A673 (cell line): ENCODE measurements around the gene CNGA3. TPM values are rescaled to one million over a fixed set of nuclear protein-coding genes. Genes with fewer than 3 reads are reported as not detected.

Experiments used
- BruUV-seq: library from RNA; stranded (reverse); fragments of 400-500 nt; replicated peaks from 2 replicates; lab custom pipeline; 2021; lab: Mats Ljungman, UMichigan
- CTCF ChIA-PET: fragments of 300-600 bp; sonication (Branson Sonifier 250); formaldehyde crosslinking; loops from one replicate; lab custom pipeline; 2022; ENCODE audit warnings: antibody characterized with exemption; lab: Charles Lee
- POLR2A ChIA-PET: fragments of 300-600 bp; sonication (Branson Sonifier 250); formaldehyde crosslinking; loops from one replicate; lab custom pipeline; 2022; ENCODE audit warnings: antibody characterized with exemption; ENCODE audit not compliant: low non-redundant PET; lab: Charles Lee
- DNase-seq: peaks from one replicate; pipeline ENCODE4 v3.0.0-alpha.2; 2015; ENCODE audit warnings: low spot score
- H3K27ac ChIP-seq: fragments of 200-600 bp; sonication (generic); 2 replicates; pipeline ENCODE4 v1.5.1; 2016; ENCODE audit warnings: mixed run types, low read depth, mild to moderate bottlenecking, mixed read lengths, antibody characterized with exemption, low read length; ENCODE audit not compliant: poor library complexity, severe bottlenecking
- H3K27me3 ChIP-seq: fragments of 200-600 bp; sonication (generic); replicated peaks from 2 replicates; pipeline ENCODE4 v1.6.1; 2017; ENCODE audit warnings: mixed run types, low read depth, mild to moderate bottlenecking, mixed read lengths, antibody characterized with exemption, low read length; ENCODE audit not compliant: insufficient read depth, poor library complexity
- H3K36me3 ChIP-seq: fragments of 200-600 bp; sonication (generic); 2 replicates; pipeline ENCODE4 v1.6.1; 2016; ENCODE audit warnings: mixed run types, mild to moderate bottlenecking, mixed read lengths, antibody characterized with exemption, low read length; ENCODE audit not compliant: insufficient read depth, poor library complexity, severe bottlenecking
- H3K4me1 ChIP-seq: fragments of 200-600 bp; sonication (generic); 2 replicates; pipeline ENCODE4 v1.6.1; 2017; ENCODE audit warnings: mixed run types, mild to moderate bottlenecking, mixed read lengths, antibody characterized with exemption, low read length; ENCODE audit not compliant: insufficient read depth, poor library complexity, severe bottlenecking
- H3K4me3 ChIP-seq: fragments of 200-600 bp; sonication (generic); 2 replicates; pipeline ENCODE4 v1.5.1; 2016; ENCODE audit warnings: low read depth, mixed run types, mild to moderate bottlenecking, mixed read lengths, low read length; ENCODE audit not compliant: poor library complexity, severe bottlenecking
- H3K9me3 ChIP-seq: fragments of 200-600 bp; sonication (generic); 2 replicates; pipeline ENCODE4 v1.6.1; 2016; ENCODE audit warnings: mixed run types, low read depth, mild to moderate bottlenecking, mixed read lengths, antibody characterized with exemption, low read length; ENCODE audit not compliant: poor library complexity, severe bottlenecking
- EZH2 ChIP-seq: fragments of 200-600 bp; sonication (generic); IDR thresholded peaks from 2 replicates; pipeline ENCODE4 v1.6.1; 2017; ENCODE audit warnings: borderline replicate concordance, low read depth, mild to moderate bottlenecking, mixed read lengths, antibody characterized with exemption, low read length; ENCODE audit not compliant: poor library complexity, severe bottlenecking
- intact Hi-C: fragments of 100-400 bp; cut with micrococcal nuclease; formaldehyde crosslinking; loops from one replicate; pipeline ENCODE4 v1.10.0; 2022; ENCODE audit not compliant: unreplicated experiment
- total RNA-seq: library from RNA; stranded (reverse); gene quantifications from 2 replicates; pipeline ENCODE4 v1.2.3, GENCODE V29; 2021
- TF ChIP-seq, protein P1 (sequence below): fragments of 300-800, 200-600 bp; sonication (generic); conservative IDR thresholded peaks from 2 replicates; pipeline ENCODE4 v1.5.1; 2017; ENCODE audit warnings: low read depth, mild to moderate bottlenecking, antibody characterized with exemption, low read length, moderate library complexity, mixed read lengths

CNGA3 gene
- total RNA-seq, 1 experiment from 2014 or later = not detected

DNA sequence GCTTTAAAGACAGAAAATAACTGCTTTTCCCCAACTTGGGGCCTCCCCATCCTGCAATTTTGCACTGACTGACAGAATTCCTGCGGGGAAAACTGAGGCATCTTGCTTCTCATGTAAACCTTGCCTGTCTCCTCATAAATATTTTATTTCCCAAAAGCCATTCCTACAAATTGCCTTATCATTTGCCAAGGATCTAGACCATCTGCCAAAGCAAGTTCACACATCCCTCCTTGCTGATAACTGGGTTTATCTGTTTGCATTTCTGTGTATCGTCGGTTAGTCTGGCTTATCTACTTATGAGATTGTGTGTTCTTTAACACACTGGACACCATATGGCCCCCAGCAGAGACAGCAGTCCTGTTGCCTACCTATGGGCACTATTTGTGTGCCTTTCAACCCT is 3.0 kb upstream of the CNGA3 start:
- H3K27me3 ChIP-seq = peaks cover 84% of the 10 kb centered on the region
- intact Hi-C loops = no loop called here

DNA sequence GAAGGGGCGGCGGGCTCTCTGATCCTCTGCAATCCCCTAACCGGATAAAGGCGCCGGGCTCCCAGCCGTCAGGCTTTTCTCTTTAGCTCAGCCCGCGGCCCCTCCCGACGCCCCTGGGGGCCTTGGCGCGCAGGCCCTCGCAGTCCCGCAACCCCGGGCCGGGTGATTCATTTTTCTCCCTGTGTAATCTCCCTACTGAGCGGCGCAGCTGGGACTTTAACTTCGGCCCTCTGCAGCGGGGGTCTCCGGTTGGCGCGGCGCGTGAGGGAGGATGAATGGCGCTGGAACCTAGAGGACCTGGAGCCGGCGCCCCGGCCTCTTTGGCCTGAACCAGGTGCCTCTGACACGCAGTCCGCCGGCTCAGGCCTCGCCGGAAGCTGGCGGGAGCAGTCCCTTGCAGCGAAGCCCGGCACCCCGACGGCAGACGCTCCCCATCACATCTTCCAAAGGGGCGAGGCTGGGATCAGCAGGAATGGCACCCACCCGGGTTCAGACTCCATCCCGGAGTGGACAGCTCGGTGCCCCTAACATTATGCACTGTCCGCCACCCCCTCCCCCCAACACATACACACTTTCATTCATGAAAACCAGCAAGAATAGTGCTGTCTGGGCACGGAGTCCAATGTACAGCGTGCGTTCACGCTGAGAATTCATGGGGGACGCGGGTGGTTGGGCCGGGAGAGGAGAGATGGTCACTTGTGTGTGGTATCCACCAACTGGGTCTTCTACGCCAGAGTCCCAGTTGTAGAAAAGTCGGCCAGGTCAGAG is 1.2 kb downstream of the CNGA3 start:
- Histone ChIP-seq H3K4me1 (no peaks in the 10 kb centered on the region), H3K9me3 (no peaks in the 10 kb centered on the region), H3K27me3 (peaks cover 92% of the 10 kb centered on the region), H3K4me3 (no peak overlapping the region), H3K27ac (no peak overlapping the region), H3K36me3 (no peaks in the 10 kb centered on the region)
- DNase-seq = no peak
- CTCF ChIA-PET = no interaction called here
- TF ChIP-seq, protein P1, sequence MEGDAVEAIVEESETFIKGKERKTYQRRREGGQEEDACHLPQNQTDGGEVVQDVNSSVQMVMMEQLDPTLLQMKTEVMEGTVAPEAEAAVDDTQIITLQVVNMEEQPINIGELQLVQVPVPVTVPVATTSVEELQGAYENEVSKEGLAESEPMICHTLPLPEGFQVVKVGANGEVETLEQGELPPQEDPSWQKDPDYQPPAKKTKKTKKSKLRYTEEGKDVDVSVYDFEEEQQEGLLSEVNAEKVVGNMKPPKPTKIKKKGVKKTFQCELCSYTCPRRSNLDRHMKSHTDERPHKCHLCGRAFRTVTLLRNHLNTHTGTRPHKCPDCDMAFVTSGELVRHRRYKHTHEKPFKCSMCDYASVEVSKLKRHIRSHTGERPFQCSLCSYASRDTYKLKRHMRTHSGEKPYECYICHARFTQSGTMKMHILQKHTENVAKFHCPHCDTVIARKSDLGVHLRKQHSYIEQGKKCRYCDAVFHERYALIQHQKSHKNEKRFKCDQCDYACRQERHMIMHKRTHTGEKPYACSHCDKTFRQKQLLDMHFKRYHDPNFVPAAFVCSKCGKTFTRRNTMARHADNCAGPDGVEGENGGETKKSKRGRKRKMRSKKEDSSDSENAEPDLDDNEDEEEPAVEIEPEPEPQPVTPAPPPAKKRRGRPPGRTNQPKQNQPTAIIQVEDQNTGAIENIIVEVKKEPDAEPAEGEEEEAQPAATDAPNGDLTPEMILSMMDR = no peak
- peak; percentile 56 for TF ChIP-seq EZH2
- intact Hi-C loops = no loop called here
- POLR2A ChIA-PET = no interaction called here
- BruUV-seq = no TSS peak

More for the DNA sequence above, 3.0 kb upstream of the CNGA3 start:
- Histone ChIP-seq H3K9me3 (no peaks in the 10 kb centered on the region), H3K27ac (no peak overlapping the region), H3K36me3 (no peaks in the 10 kb centered on the region), H3K4me1 (no peaks in the 10 kb centered on the region), H3K4me3 (no peak overlapping the region)
- POLR2A ChIA-PET = no interaction called here
- TF ChIP-seq, protein P1 = no peak
- TF ChIP-seq EZH2 = no peak
- DNase-seq = no peak
- CTCF ChIA-PET = no interaction called here
- no TSS peak for BruUV-seq

DNA sequence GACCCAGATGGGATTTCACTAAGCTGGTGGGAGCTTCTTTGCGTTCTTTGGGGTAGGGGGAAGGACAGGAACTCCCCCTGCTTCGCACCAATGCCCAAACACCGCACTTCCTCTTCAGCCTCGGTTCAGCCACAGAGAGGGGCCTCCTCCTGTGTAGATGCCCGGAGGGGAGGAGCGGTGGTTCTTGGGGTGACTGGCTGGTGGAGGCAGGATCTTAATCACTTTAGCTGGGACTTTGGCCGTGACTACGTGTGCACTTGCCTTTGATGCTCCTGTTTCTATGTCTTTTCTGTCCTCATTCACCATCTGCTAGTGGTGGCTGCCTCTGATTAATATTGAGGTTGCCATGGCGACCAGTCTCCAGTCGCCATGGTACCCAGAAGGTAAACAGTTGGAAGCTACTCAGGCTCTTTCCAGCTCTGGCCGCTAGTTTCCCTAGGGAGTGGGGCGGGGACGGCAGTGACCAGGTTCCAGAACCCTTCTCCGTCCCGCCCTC is 1.9 kb downstream of the CNGA3 start:
- H3K9me3 ChIP-seq = no peaks in the 10 kb centered on the region
- no peak overlapping the region for H3K27ac ChIP-seq
- H3K4me3 ChIP-seq = no peak overlapping the region
- no peak for TF ChIP-seq EZH2
- TF ChIP-seq, protein P1 = no peak
- intact Hi-C loops = no loop called here
- DNase-seq = no peak
- BruUV-seq = no TSS peak
- ChIA-PET POLR2A (no interaction called here), CTCF (no interaction called here)
- H3K27me3 ChIP-seq = peaks cover 87% of the 10 kb centered on the region
- no peaks in the 10 kb centered on the region for H3K4me1 ChIP-seq
- no peaks in the 10 kb centered on the region for H3K36me3 ChIP-seq
